PC-9 (cell line): Measurements from ENCODE around the gene ATP8A1.

Experiments used
- CTCF ChIP-seq: fragments of 200-600 bp; sonication (generic); conservative IDR thresholded peaks from 2 replicates; pipeline ENCODE4 v1.6.1; 2017; ENCODE audit warnings: mixed run types, antibody characterized with exemption, mild to moderate bottlenecking, moderate library complexity
- EZH2 ChIP-seq: fragments of 200-600 bp; sonication (generic); IDR thresholded peaks from 2 replicates; pipeline ENCODE4 v1.8.0; 2017; ENCODE audit warnings: antibody characterized with exemption, low read depth

- TF ChIP-seq CTCF (no peak), EZH2 (no peak)
These were observed 48.4 kb downstream of the ATP8A1 start for GRCh38 chr4:42608551-42608950.
